ENCODE data around the gene ST8SIA2.

ST8SIA2 gene

DNA sequence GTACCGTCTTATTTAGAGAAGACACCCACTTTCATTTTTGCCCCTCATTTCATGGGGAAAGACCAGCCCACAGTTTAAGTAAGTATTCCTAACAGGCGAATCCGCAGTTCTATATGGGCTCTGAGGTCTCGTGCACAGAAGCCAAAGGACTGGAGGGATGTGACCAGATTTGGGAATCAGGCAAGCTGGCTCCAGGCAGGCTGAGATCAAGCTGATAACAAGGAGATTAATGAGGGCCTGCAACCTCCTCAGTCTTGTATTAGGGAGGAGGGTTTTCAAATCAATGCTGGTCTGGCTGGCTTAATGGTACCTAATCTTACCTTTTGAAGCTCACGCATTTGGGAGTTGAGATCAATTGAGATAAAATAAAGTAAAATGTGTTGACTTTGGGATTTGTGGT is 15.3 kb downstream of the ST8SIA2 start:
- H3K4me2 ChIP-seq (ENCODE audit: low read depth, low read length, poor library complexity, severe bottlenecking), result no peak overlapping the region
- H3K27me3 ChIP-seq (ENCODE audit: insufficient read depth, low read length, poor library complexity, severe bottlenecking), result no peaks in the 10 kb centered on the region
- H3K4me3 ChIP-seq (ENCODE audit: low read length, poor library complexity, severe bottlenecking), result no peak overlapping the region
- no peaks in the 10 kb centered on the region for H3F3A ChIP-seq (ENCODE audit: low read depth)
- H3K9ac ChIP-seq (ENCODE audit: low read depth, low read length, poor library complexity, severe bottlenecking), result no peak overlapping the region
- H3K79me2 ChIP-seq (ENCODE audit: insufficient read depth, low read length), result no peaks in the 10 kb centered on the region
- no peak overlapping the region for H2AFZ ChIP-seq (ENCODE audit: low read length)
- no peaks in the 10 kb centered on the region for H3K36me3 ChIP-seq (ENCODE audit: insufficient read depth, low read length)
- H4K20me1 ChIP-seq (ENCODE audit: insufficient read depth, low read length, poor library complexity, severe bottlenecking), result no peaks in the 10 kb centered on the region
- TF ChIP-seq EZH2phosphoT487 (IDR thresholded peaks at IDR 0.05; ENCODE audit: borderline replicate concordance), result no peak
- TF ChIP-seq, protein P1, sequence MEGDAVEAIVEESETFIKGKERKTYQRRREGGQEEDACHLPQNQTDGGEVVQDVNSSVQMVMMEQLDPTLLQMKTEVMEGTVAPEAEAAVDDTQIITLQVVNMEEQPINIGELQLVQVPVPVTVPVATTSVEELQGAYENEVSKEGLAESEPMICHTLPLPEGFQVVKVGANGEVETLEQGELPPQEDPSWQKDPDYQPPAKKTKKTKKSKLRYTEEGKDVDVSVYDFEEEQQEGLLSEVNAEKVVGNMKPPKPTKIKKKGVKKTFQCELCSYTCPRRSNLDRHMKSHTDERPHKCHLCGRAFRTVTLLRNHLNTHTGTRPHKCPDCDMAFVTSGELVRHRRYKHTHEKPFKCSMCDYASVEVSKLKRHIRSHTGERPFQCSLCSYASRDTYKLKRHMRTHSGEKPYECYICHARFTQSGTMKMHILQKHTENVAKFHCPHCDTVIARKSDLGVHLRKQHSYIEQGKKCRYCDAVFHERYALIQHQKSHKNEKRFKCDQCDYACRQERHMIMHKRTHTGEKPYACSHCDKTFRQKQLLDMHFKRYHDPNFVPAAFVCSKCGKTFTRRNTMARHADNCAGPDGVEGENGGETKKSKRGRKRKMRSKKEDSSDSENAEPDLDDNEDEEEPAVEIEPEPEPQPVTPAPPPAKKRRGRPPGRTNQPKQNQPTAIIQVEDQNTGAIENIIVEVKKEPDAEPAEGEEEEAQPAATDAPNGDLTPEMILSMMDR (conservative IDR thresholded peaks at IDR 0.05; ENCODE audit: low read length), result no peak
- no peaks in the 10 kb centered on the region for H3K4me1 ChIP-seq (ENCODE audit: insufficient read depth, low read length, poor library complexity, severe bottlenecking)
- no peaks in the 10 kb centered on the region for H3K9me3 ChIP-seq (ENCODE audit: insufficient read depth, low read depth, low read length)
- no peaks in the 10 kb centered on the region for H3K9me2 ChIP-seq (replicated peaks; ENCODE audit: low read depth, low read length)

DNA sequence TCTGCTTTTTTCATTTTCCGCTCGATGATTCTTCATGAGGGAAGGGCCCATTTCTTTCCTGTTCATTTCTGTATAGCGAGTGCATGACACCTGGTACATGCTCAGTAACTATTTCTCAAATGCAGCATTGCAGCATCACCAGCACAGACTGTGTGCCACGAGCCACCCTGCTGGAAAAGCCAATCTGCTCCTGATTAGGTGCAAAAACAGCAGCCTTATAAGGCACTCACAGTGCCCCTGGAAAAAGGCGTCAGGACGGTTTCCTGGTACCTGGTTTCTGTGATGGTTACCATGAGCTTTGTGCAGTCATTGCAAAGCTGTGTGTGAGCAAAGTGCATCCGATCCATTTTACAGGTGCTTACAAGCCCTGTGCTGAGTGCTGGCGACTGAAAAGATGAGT is 15.8 kb downstream of the ST8SIA2 start:
- Histone ChIP-seq H4K20me1 (ENCODE audit: insufficient read depth, low read length, poor library complexity, severe bottlenecking) (no peaks in the 10 kb centered on the region), H3K4me1 (ENCODE audit: insufficient read depth, low read length, poor library complexity, severe bottlenecking) (no peaks in the 10 kb centered on the region), H3K79me2 (ENCODE audit: insufficient read depth, low read length) (no peaks in the 10 kb centered on the region), H3K9me3 (ENCODE audit: insufficient read depth, low read depth, low read length) (no peaks in the 10 kb centered on the region), H3K9me2 (replicated peaks; ENCODE audit: low read depth, low read length) (no peaks in the 10 kb centered on the region), H3K4me3 (ENCODE audit: low read length, poor library complexity, severe bottlenecking) (no peak overlapping the region), H3K9ac (ENCODE audit: low read depth, low read length, poor library complexity, severe bottlenecking) (no peak overlapping the region), H3K27me3 (ENCODE audit: insufficient read depth, low read length, poor library complexity, severe bottlenecking) (no peaks in the 10 kb centered on the region), H2AFZ (ENCODE audit: low read length) (no peak overlapping the region), H3K36me3 (ENCODE audit: insufficient read depth, low read length) (no peaks in the 10 kb centered on the region), H3K4me2 (ENCODE audit: low read depth, low read length, poor library complexity, severe bottlenecking) (no peak overlapping the region), H3F3A (ENCODE audit: low read depth) (no peaks in the 10 kb centered on the region)
- no peak for TF ChIP-seq EZH2phosphoT487 (IDR thresholded peaks at IDR 0.05; ENCODE audit: borderline replicate concordance)
- TF ChIP-seq, protein P1 (conservative IDR thresholded peaks at IDR 0.05; ENCODE audit: low read length), result no peak

DNA sequence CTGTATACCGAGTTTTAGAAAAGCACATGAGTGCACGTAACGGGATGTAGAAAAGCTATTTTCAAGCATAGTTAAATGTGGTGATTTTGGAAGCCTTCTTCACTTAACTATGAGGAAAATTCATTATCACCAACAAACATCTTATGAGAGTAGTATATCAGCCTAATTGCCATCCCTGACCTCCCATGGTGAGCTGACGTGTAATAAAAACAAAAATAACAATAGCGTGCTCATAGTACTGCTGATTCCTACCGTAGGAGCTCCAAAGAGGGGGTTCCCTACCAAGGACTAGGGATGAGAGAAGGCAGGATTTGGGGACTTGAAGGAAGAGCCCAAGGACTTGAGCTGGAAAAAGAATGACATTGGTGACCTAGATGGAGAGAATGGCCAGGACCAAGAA is 16.9 kb downstream of the ST8SIA2 start:
- no peaks in the 10 kb centered on the region for H3K36me3 ChIP-seq (ENCODE audit: insufficient read depth, low read length)
- H3K4me2 ChIP-seq (ENCODE audit: low read depth, low read length, poor library complexity, severe bottlenecking), result no peak overlapping the region
- TF ChIP-seq, protein P1 (conservative IDR thresholded peaks at IDR 0.05; ENCODE audit: low read length), result no peak
- no peak for TF ChIP-seq EZH2phosphoT487 (IDR thresholded peaks at IDR 0.05; ENCODE audit: borderline replicate concordance)
- H3K9me3 ChIP-seq (ENCODE audit: insufficient read depth, low read depth, low read length), result no peaks in the 10 kb centered on the region
- H3F3A ChIP-seq (ENCODE audit: low read depth), result no peaks in the 10 kb centered on the region
- no peak overlapping the region for H3K9ac ChIP-seq (ENCODE audit: low read depth, low read length, poor library complexity, severe bottlenecking)
- no peaks in the 10 kb centered on the region for H3K27me3 ChIP-seq (ENCODE audit: insufficient read depth, low read length, poor library complexity, severe bottlenecking)
- no peaks in the 10 kb centered on the region for H3K4me1 ChIP-seq (ENCODE audit: insufficient read depth, low read length, poor library complexity, severe bottlenecking)
- no peaks in the 10 kb centered on the region for H3K9me2 ChIP-seq (replicated peaks; ENCODE audit: low read depth, low read length)
- H3K79me2 ChIP-seq (ENCODE audit: insufficient read depth, low read length), result no peaks in the 10 kb centered on the region
- H3K4me3 ChIP-seq (ENCODE audit: low read length, poor library complexity, severe bottlenecking), result no peak overlapping the region
- H2AFZ ChIP-seq (ENCODE audit: low read length), result no peak overlapping the region
- H4K20me1 ChIP-seq (ENCODE audit: insufficient read depth, low read length, poor library complexity, severe bottlenecking), result no peaks in the 10 kb centered on the region

Measured in Loucy (cell line).